Measurements from ENCODE around the gene ZNF48. TPM values are rescaled to one million over a fixed set of nuclear protein-coding genes. Genes with fewer than 3 reads are reported as not detected.
A peak's percentile ranks its signal among the peaks of the same experiment; 100 is the strongest.

ZNF48 gene
- total RNA-seq, 1 donor from 2014 or later, result 13.4 TPM

DNA sequence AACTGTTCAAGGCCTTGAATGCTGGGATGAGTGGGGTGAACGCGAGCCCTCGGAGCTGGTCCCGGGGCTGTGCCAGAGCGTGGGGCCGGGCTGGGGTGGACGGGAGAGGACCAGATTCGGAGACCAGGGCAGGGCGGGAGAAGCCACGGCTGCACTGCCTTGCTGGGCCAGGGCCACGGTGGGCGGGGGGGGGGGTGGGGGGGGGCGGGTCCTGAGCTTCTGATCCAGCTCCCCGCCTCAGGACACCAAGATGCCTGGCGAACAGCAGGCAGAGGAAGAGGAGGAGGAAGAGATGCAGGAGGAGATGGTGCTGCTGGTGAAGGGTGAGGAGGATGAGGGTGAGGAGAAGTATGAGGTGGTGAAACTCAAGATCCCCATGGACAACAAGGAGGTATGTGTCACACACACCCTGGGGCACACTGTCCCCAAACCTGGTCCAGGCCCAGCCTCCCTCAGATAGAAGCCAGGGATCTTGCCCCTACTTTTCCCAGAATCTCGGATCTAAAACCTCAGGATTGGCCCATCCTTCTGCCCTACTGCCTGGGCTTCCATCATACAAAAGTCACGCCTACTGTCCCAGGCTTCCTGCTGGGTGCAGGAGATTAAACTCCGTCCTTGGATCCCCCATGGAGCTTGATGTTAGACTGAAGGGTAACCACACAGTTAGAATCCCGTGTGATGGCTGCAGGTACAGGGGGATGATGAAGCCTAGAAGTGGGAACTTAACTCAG, 12.7 kb downstream of the ZNF48 start:
- intact Hi-C loops (cut with micrococcal nuclease), result loop anchor here (2.0 to 10.0 kb wide), 6 partner anchors 23 to 313 kb away; partner anchors contain the start of genes CD2BP2, DCTPP1, MAPK3 and TBC1D10B
- Mint-ChIP-seq H3K27ac (peak overlapping the region; percentile 79), H3K4me3 (ENCODE audit: low read depth) (peak overlapping the region; percentile 80), H3K9me3 (no peaks in the 10 kb centered on the region), H3K36me3 (ENCODE audit: low read depth) (peaks cover 23% of the 10 kb centered on the region), H3K4me1 (ENCODE audit: low read depth) (peaks cover 28% of the 10 kb centered on the region), H3K27me3 (ENCODE audit: low read depth) (no peaks in the 10 kb centered on the region)
- no peak for DNase-seq (ENCODE audit: low spot score)

DNA sequence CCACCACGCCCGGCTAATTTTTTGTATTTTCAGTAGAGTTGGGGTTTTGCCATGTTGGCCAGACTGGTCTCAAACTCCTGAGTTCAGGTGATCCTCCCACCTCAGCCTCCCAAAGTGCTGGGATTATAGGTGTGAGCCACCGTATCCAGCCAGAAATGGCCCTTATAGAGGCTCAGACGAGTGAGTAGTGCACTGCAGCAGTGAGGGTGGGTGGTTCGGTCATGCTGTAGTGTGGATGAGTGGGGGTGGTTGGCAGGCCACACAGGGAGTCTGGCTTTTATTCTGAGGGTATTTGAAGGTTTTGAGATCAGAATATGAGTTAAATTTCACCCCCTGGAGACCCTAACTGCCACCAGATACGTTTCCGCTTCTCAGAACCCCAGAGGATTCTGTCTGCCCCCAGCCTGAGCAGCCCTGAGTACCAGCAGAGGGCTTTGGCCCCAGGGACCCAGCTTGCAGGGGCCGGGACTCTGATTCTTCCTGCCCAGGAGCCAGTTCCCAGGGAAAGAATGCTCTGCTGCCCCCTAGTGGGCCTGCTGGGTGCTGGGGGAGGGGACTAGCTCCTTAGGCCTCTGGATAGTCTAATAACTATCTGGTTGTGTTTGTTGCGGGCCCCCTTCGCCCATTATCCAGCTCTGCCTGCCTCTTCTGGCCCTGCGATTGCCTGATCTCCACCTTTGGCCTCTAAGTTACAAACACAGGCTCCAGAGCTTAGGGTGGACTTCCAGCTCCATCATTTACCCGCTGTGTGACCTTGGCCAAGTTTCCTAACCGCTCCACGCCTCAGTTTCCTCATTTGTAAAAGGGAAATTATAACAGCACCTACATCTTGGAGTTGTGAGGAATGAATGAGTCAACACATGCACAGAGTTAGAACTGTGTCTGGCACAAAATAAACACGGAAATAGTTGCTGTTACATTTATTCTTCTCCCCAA, 14.2 kb downstream of the ZNF48 start:
- H3K36me3 Mint-ChIP-seq (ENCODE audit: low read depth), result peaks cover 32% of the 10 kb centered on the region

DNA sequence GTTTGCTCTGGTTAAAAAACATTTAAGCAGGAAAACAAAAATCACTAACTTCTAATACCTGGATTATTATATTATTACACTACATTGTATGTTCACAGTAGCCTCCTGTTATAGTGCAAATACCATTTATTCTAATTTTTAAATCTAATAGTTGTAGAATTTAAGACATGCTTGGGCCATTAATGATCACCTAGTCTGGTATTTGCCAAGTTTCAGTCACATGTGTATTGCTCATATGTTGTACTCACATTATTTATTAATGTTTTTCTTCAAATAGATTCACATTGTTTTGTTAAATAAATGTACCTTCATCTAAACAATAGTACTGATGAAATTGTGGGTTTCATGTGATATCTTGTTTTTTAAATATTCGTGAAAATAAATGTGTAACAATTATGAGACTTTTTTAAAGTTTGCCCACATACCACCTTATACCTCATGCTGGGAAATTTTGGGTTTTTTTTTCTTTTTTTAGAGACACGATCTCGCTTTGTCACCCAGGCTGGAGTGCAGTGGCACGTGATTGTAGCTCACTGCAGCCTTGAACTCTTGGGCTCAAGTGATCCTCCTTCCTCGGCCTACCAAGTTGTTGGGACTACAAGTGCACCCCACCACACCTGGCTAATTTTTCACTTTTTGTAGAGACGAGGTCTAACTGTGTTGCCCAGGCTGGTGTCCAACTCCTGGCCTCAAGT, 18.0 kb downstream of the ZNF48 start:
- Mint-ChIP-seq H3K9me3 (no peaks in the 10 kb centered on the region), H3K27me3 (ENCODE audit: low read depth) (no peaks in the 10 kb centered on the region), H3K4me3 (ENCODE audit: low read depth) (no peak overlapping the region), H3K36me3 (ENCODE audit: low read depth) (peaks cover 49% of the 10 kb centered on the region), H3K27ac (peak overlapping the region; percentile 53), H3K4me1 (ENCODE audit: low read depth) (peaks cover 39% of the 10 kb centered on the region)
- intact Hi-C loops (cut with micrococcal nuclease), result no loop called here
- no peak for DNase-seq (ENCODE audit: low spot score)

More for the DNA sequence above, 14.2 kb downstream of the ZNF48 start:
- intact Hi-C loops (cut with micrococcal nuclease), result loop anchor here (1.0 to 10.0 kb wide), 5 partner anchors 9 to 315 kb away; partner anchors contain the start of genes CD2BP2, MAPK3, TBC1D10B and TBX6
- H3K9me3 Mint-ChIP-seq, result no peaks in the 10 kb centered on the region
- H3K4me3 Mint-ChIP-seq (ENCODE audit: low read depth), result peak overlapping the region; percentile 80
- H3K27ac Mint-ChIP-seq, result peak overlapping the region; percentile 22
- H3K4me1 Mint-ChIP-seq (ENCODE audit: low read depth), result peaks cover 29% of the 10 kb centered on the region
- DNase-seq (ENCODE audit: low spot score), result peak; percentile 85
- no peaks in the 10 kb centered on the region for H3K27me3 Mint-ChIP-seq (ENCODE audit: low read depth)

DNA sequence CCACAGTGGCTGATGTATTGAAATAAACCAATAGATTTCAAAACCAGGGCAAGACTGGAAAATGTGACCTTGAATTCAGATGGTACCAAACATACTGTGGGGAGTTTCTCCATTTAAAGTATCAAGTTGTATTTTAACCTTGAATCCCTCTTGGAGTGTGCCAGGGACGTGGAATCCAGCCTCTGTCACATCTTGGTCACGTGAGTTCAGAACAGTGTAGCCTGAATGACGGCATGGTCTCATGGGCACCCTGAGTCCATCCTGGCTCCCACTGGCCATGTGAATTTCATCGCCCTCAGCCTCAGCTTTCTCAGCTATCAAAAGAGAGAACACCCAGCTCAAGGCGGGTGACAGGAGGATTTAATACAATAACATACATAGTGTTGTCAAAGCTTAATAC, 18.9 kb downstream of the ZNF48 start:
- no peak overlapping the region for H3K4me3 Mint-ChIP-seq (ENCODE audit: low read depth)
- H3K27ac Mint-ChIP-seq, result no peak overlapping the region
- no peaks in the 10 kb centered on the region for H3K27me3 Mint-ChIP-seq (ENCODE audit: low read depth)
- no peak for DNase-seq (ENCODE audit: low spot score)
- H3K9me3 Mint-ChIP-seq, result no peaks in the 10 kb centered on the region
- H3K4me1 Mint-ChIP-seq (ENCODE audit: low read depth), result peaks cover 36% of the 10 kb centered on the region
- intact Hi-C loops (cut with micrococcal nuclease), result no loop called here
- H3K36me3 Mint-ChIP-seq (ENCODE audit: low read depth), result peaks cover 51% of the 10 kb centered on the region

DNA sequence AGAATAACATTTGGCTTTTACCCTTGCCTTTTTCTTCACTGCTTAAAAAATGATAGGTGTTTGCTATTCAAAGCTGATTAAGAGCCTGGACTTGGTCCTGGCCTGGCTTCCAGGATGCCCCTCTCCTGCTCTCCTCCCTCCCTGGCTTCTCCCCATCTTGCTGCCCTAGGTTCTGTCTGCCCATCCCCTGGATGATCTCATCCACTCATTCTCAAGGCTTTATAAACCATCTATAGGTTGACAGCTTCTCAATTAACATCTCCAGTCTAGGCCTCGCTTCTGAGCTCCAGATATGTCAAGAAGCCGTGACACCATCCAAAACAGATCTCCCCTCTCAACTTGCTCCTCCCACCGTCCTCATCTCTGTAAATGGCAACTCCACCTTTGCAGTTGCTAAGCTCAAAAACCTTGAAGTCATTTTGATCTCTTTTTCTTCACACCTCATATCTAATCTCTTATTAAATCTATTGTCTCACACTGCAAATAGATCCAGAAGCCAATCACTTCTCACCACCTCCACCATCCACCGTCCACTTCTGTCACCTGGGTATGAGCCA, 20.9 kb downstream of the ZNF48 start:
- Mint-ChIP-seq H3K4me1 (ENCODE audit: low read depth) (peaks cover 31% of the 10 kb centered on the region), H3K27me3 (ENCODE audit: low read depth) (no peaks in the 10 kb centered on the region), H3K4me3 (ENCODE audit: low read depth) (peak overlapping the region; percentile 32), H3K36me3 (ENCODE audit: low read depth) (peaks cover 51% of the 10 kb centered on the region), H3K27ac (peak overlapping the region; percentile 24), H3K9me3 (no peaks in the 10 kb centered on the region)
- intact Hi-C loops (cut with micrococcal nuclease), result no loop called here
- no peak for DNase-seq (ENCODE audit: low spot score)

DNA sequence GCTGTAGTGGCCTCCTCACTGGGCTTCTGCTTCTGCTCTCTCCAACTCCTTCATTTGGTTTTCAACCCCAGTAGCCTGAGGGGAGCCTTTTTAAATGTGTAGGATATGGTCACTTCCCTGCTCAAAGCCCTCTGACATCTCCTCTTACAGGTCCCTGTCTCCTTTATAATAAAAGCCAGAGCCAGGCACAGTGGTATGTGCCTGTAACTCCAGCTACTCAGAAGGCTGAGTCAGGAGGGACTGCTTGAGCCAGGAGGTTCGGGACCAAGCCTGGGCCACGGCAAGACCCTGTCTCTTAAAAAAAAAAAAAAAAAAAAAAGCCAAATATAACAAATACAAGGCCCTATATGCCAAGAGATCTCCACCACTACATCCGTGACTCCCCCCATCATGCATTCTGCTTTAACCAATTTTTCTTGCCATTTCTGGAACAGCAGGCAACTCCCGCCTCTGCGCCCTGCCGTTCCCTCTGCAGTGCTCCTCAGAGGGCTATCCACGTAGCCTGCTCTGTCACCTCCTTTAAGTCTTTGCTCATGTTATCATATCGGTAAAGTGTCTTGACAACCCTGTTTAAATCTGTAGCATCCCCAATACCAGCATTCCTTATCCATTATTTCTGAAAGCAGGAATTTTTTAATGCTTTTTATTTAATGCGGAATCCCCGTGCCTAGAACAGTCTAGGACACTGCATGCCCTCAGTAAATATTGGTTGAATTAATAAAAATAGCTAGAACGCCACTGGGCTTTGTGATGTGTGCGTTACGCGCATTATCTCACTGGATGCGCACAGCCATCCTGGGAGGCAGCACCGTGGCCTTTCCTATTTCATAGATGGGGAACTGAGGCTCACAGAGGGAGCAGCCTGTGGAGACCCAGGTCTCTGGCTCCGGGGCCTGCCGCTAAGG, 21.7 kb downstream of the ZNF48 start:
- DNase-seq (ENCODE audit: low spot score), result no peak
- H3K4me3 Mint-ChIP-seq (ENCODE audit: low read depth), result peak overlapping the region; percentile 15
- no peaks in the 10 kb centered on the region for H3K27me3 Mint-ChIP-seq (ENCODE audit: low read depth)
- intact Hi-C loops (cut with micrococcal nuclease), result no loop called here
- H3K4me1 Mint-ChIP-seq (ENCODE audit: low read depth), result peaks cover 30% of the 10 kb centered on the region
- peaks cover 58% of the 10 kb centered on the region for H3K36me3 Mint-ChIP-seq (ENCODE audit: low read depth)
- no peaks in the 10 kb centered on the region for H3K9me3 Mint-ChIP-seq
- H3K27ac Mint-ChIP-seq, result peak overlapping the region; percentile 50

DNA sequence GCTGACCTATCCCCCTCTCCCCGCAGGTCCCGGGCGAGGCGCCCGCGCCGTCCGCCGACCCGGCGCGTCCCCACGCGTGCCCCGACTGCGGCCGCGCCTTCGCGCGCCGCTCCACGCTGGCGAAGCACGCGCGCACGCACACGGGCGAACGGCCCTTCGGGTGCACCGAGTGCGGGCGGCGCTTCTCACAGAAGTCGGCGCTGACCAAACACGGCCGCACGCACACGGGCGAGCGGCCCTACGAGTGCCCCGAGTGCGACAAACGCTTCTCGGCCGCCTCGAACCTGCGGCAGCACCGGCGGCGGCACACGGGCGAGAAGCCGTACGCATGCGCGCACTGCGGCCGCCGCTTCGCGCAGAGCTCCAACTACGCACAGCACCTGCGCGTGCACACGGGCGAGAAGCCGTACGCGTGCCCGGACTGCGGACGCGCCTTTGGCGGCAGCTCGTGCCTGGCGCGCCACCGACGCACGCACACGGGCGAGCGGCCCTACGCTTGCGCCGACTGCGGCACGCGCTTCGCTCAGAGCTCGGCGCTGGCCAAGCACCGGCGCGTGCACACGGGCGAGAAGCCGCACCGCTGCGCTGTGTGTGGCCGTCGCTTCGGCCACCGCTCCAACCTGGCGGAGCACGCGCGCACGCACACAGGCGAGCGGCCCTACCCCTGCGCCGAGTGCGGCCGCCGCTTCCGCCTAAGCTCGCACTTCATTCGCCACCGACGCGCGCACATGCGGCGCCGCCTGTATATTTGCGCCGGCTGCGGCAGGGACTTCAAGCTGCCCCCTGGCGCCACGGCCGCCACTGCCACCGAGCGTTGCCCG, 22.5 kb downstream of the ZNF48 start:
- peak overlapping the region; percentile 52 for H3K4me3 Mint-ChIP-seq (ENCODE audit: low read depth)
- peak; percentile 88 for DNase-seq (ENCODE audit: low spot score)
- intact Hi-C loops (cut with micrococcal nuclease), result no loop called here
- H3K27me3 Mint-ChIP-seq (ENCODE audit: low read depth), result no peaks in the 10 kb centered on the region
- H3K9me3 Mint-ChIP-seq, result no peaks in the 10 kb centered on the region
- H3K36me3 Mint-ChIP-seq (ENCODE audit: low read depth), result peaks cover 56% of the 10 kb centered on the region
- H3K4me1 Mint-ChIP-seq (ENCODE audit: low read depth), result peaks cover 26% of the 10 kb centered on the region
- no peak overlapping the region for H3K27ac Mint-ChIP-seq

DNA sequence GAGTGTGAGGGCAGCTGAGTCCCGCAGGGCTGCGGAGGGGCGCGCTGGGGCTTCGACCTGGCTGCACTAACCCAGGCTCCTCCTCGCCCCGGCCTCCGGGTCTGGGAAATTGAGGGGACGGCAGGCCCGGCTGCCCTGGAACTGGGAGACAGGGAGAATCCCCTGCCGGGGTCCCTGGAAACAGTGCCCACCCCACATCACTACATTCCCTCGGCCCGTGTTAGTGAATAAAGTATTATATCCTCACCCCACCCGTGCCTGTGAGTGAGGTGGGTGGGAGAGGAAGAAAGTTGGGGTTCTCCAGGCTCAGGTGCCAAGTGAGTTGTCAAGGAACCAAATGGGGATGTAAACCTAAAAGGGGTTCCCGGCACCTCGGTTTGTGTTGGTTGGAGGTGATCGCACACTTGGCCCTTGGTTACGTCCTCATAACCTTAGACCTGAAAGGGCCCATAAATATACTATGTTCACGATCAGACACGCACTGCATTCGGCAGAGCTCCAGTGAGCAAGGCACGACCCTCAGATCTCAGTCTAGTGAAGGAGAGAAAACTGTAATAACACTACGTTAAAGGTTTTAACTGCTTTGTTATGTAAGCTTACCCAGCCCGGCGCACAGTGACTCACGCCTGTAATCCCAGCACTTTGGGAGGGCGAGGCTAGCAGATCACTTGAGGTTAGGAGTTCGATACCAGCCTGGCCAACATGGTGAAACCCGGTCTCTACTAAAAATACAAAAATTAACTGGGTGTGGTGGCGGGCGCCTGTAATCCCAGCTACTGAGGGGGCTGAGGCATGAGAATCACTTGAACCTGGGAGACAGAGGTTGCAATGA, 23.3 kb downstream of the ZNF48 start:
- H3K9me3 Mint-ChIP-seq, result no peaks in the 10 kb centered on the region
- peaks cover 25% of the 10 kb centered on the region for H3K4me1 Mint-ChIP-seq (ENCODE audit: low read depth)
- H3K36me3 Mint-ChIP-seq (ENCODE audit: low read depth), result peaks cover 56% of the 10 kb centered on the region
- peak overlapping the region; percentile 54 for H3K27ac Mint-ChIP-seq
- DNase-seq (ENCODE audit: low spot score), result no peak
- intact Hi-C loops (cut with micrococcal nuclease), result no loop called here
- H3K4me3 Mint-ChIP-seq (ENCODE audit: low read depth), result peak overlapping the region; percentile 52
- no peaks in the 10 kb centered on the region for H3K27me3 Mint-ChIP-seq (ENCODE audit: low read depth)

DNA sequence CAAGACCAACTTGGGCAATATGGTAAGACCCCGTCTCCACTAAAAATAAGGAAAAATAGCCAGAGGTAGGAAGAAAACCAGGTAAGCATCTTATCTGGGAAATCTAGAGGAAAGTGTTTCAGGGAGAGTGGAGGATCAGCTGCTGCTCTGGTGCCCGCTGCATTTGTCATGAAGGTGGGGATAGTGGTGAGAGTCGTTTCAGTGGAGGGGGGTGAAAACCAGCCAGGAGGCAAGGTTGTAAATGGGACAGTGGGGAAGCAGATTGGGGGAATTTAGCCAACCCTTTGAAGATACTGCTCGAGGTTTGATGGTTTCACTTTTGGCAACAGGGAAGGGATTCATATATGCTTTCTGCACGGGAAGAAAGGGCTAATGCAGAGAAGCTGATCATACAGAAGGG, 25.8 kb downstream of the ZNF48 start:
- Mint-ChIP-seq H3K4me1 (ENCODE audit: low read depth) (peaks cover 22% of the 10 kb centered on the region), H3K27me3 (ENCODE audit: low read depth) (no peaks in the 10 kb centered on the region), H3K27ac (no peak overlapping the region), H3K9me3 (no peaks in the 10 kb centered on the region), H3K4me3 (ENCODE audit: low read depth) (no peak overlapping the region), H3K36me3 (ENCODE audit: low read depth) (peaks cover 61% of the 10 kb centered on the region)
- DNase-seq (ENCODE audit: low spot score), result no peak
- intact Hi-C loops (cut with micrococcal nuclease), result no loop called here

DNA sequence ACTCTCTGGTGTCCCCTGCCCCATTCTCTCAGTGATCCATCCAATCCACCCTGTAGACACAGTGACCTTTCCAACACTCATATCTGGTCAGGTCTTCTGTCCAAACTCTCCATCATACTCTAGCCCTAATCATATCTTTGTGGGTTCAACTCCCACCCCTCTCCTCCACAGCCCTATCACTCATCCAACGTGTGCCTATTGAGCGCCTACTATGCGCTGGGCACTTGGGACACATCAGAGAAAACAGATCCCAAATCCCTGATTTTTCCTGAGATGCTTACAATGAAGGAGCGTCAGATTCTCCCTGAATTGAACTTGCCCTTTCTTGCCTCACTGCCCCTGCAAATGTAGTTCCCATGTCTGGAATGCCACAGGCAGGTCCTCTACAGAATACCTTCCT, 32.8 kb downstream of the ZNF48 start:
- Mint-ChIP-seq H3K27ac (peak overlapping the region; percentile 10), H3K4me3 (ENCODE audit: low read depth) (no peak overlapping the region), H3K27me3 (ENCODE audit: low read depth) (no peaks in the 10 kb centered on the region), H3K4me1 (ENCODE audit: low read depth) (peaks cover 11% of the 10 kb centered on the region), H3K36me3 (ENCODE audit: low read depth) (peaks cover 43% of the 10 kb centered on the region), H3K9me3 (no peaks in the 10 kb centered on the region)
- DNase-seq (ENCODE audit: low spot score), result no peak
- intact Hi-C loops (cut with micrococcal nuclease), result no loop called here

DNA sequence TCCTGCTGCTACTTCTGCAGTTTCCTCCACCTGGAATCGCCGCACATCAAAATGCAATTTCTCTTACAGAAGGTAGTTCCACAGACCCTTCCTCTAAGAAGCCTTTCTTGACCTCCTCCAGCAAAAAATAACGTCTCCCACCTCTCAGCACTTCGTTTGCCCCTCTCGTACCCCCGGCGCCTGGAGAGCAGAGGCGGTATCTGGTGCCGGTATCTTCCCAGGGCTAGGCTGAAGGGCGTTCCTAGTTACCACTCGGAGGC, 34.1 kb downstream of the ZNF48 start:
- Mint-ChIP-seq H3K4me3 (ENCODE audit: low read depth) (no peak overlapping the region), H3K36me3 (ENCODE audit: low read depth) (peaks cover 33% of the 10 kb centered on the region), H3K27ac (no peak overlapping the region), H3K9me3 (no peaks in the 10 kb centered on the region), H3K27me3 (ENCODE audit: low read depth) (no peaks in the 10 kb centered on the region), H3K4me1 (ENCODE audit: low read depth) (peaks cover 15% of the 10 kb centered on the region)
- no peak for DNase-seq (ENCODE audit: low spot score)
- intact Hi-C loops (cut with micrococcal nuclease), result no loop called here

Data from activated T-helper 2 cell treated with anti-CD3 and anti-CD28 coated beads, Interferon-gamma antibody, Interleukin-2, Interleukin-4, amounts not matched to agents 10 μg/mL and 5 μg/mL and 100 μg/mL, durations not matched to agents 14 hours and 24 hours and 36 hours (primary cell).